CD14-positive monocyte (primary cell): Measurements from ENCODE around the gene LUZP2. TPM values are rescaled to one million over a fixed set of nuclear protein-coding genes. Genes with fewer than 3 reads are reported as not detected.

Experiments
- DNase-seq, 3 donors: peaks; one replicate each; pipeline ENCODE4 v3.0.0-alpha.2; 2011 to 2022
- H2AFZ ChIP-seq: 2 replicates; pipeline ENCODE4 v1.6.0; 2012; ENCODE audit warnings: mild to moderate bottlenecking, low read depth, low read length, inconsistent platforms; ENCODE audit not compliant: insufficient read depth, poor library complexity, severe bottlenecking
- H3K27ac ChIP-seq, 2 donors: 1 replicate in 1 of 2; 2 replicates in 1 of 2; pipeline ENCODE4 v1.5.1; 2012 to 2013; ENCODE audit warnings: low read length in 2 of 2, control low read depth in 1 of 2, inconsistent platforms in 1 of 2, low read depth in 1 of 2, mild to moderate bottlenecking in 1 of 2
- H3K27me3 ChIP-seq, 2 donors: one replicate each; pipeline versions ENCODE4 v1.6.0 to v1.6.1; 2011 to 2013; ENCODE audit warnings: low read length in 2 of 2; ENCODE audit not compliant: control insufficient read depth in 2 of 2, insufficient read depth in 2 of 2
- H3K36me3 ChIP-seq, 2 donors: replicated peaks in 1 of 2; 1 replicate in 1 of 2; 2 replicates in 1 of 2; pipeline versions ENCODE4 v1.5.1 to v1.6.1; 2012 to 2013; ENCODE audit warnings: low read length in 2 of 2, control low read depth in 1 of 2, inconsistent platforms in 1 of 2, mild to moderate bottlenecking in 1 of 2; ENCODE audit not compliant: insufficient read depth in 2 of 2, control insufficient read depth in 1 of 2
- H3K4me1 ChIP-seq, 2 donors: 1 replicate in 1 of 2; 2 replicates in 1 of 2; pipeline versions ENCODE4 v1.5.1 to v1.6.1; 2012 to 2013; ENCODE audit warnings: low read length in 2 of 2, control low read depth in 1 of 2, inconsistent platforms in 1 of 2, mild to moderate bottlenecking in 1 of 2, moderate library complexity in 1 of 2; ENCODE audit not compliant: insufficient read depth in 2 of 2, control insufficient read depth in 1 of 2
- H3K4me2 ChIP-seq: replicated peaks from 2 replicates; pipeline ENCODE3; 2012; ENCODE audit warnings: low read length, moderate library complexity, mild to moderate bottlenecking; ENCODE audit not compliant: poor library complexity, severe bottlenecking; ENCODE audit errors: extremely low read depth
- H3K4me3 ChIP-seq, 3 experiments: fragments of 200-600 bp in 1 of 3; sonication (generic) in 1 of 3; replicated peaks in 1 of 3; 1 replicate in 2 of 3; 2 replicates in 1 of 3; pipeline ENCODE4 v1.5.1; 2011 to 2013; ENCODE audit warnings: low read length in 3 of 3, mild to moderate bottlenecking in 3 of 3, control low read depth in 2 of 3, low read depth in 2 of 3, inconsistent platforms in 1 of 3, moderate library complexity in 1 of 3
- H3K79me2 ChIP-seq: 2 replicates; pipeline ENCODE4 v1.6.0; 2012; ENCODE audit warnings: mild to moderate bottlenecking, control low read depth, inconsistent platforms, low read length, moderate library complexity; ENCODE audit not compliant: insufficient read depth
- H3K9ac ChIP-seq: 2 replicates; pipeline ENCODE4 v1.6.0; 2017; ENCODE audit warnings: low read length, mild to moderate bottlenecking; ENCODE audit not compliant: insufficient read depth, poor library complexity, severe bottlenecking
- H3K9me3 ChIP-seq, 2 donors: replicated peaks in 1 of 2; 1 replicate in 1 of 2; 2 replicates in 1 of 2; pipeline versions ENCODE4 v1.5.1 to v1.6.1; 2012 to 2013; ENCODE audit warnings: low read length in 2 of 2, control low read depth in 1 of 2; ENCODE audit not compliant: control insufficient read depth in 1 of 2, insufficient read depth in 1 of 2
- H4K20me1 ChIP-seq: 2 replicates; pipeline ENCODE4 v1.6.0; 2012; ENCODE audit warnings: mild to moderate bottlenecking, low read length, control low read depth, moderate library complexity; ENCODE audit not compliant: insufficient read depth
- H3K27ac Mint-ChIP-seq, 7 donors: one replicate each; pipeline ENCODE4 v1.8.0; 2020; ENCODE audit warnings: mild to moderate bottlenecking in 7 of 7, mixed read lengths in 7 of 7, moderate library complexity in 6 of 7, inconsistent platforms in 2 of 7
- H3K27me3 Mint-ChIP-seq, 3 donors: one replicate each; pipeline ENCODE4 v1.8.0; 2021 to 2022; ENCODE audit warnings: low read depth in 3 of 3, mild to moderate bottlenecking in 3 of 3, mixed read lengths in 3 of 3, moderate library complexity in 3 of 3, inconsistent platforms in 1 of 3
- H3K36me3 Mint-ChIP-seq, 2 donors: one replicate each; pipeline ENCODE4 v1.8.0; 2020; ENCODE audit warnings: mixed read lengths in 2 of 2, inconsistent platforms in 1 of 2, mild to moderate bottlenecking in 1 of 2
- H3K4me1 Mint-ChIP-seq: one replicate; pipeline ENCODE4 v1.8.0; 2020; ENCODE audit warnings: mild to moderate bottlenecking, mixed read lengths
- H3K4me3 Mint-ChIP-seq, 2 donors: one replicate each; pipeline ENCODE4 v1.8.0; 2020; ENCODE audit warnings: mild to moderate bottlenecking in 2 of 2, mixed read lengths in 2 of 2, moderate library complexity in 1 of 2
- H3K9me3 Mint-ChIP-seq, 7 donors: one replicate each; pipeline ENCODE4 v1.8.0; 2020 to 2022; ENCODE audit warnings: mixed read lengths in 7 of 7, mild to moderate bottlenecking in 6 of 7, moderate library complexity in 6 of 7, inconsistent platforms in 2 of 7
- CTCF ChIP-seq: fragments of 200-600 bp; IDR thresholded peaks from one replicate; pipeline ENCODE4 v1.8.0; 2022; ENCODE audit warnings: antibody characterized with exemption, mild to moderate bottlenecking
- WGBS: methylation state at CpG from one replicate; pipeline ENCODE4 v1.1.5; 2013; ENCODE audit warnings: missing lambda C conversion rate; ENCODE audit not compliant: insufficient coverage; 5-methylcytosine and 5-hydroxymethylcytosine counted together
- intact Hi-C, 2 donors: fragments of 100-400 bp; cut with micrococcal nuclease; formaldehyde crosslinking; loops; one replicate each; pipeline versions ENCODE4 v1.15.0 to v1.15.1; 2023
- polyA plus RNA-seq, 3 donors: library from polyadenylated mRNA; depleted of rRNA in 1 of 3; unstranded in 2 of 3; stranded (reverse) in 1 of 3; fragments of 300-500 nt in 2 of 3; fragments of >200 nt in 1 of 3; fragmentation: Illumina TruSeq in 2 of 3; gene quantifications; 1 replicate in 2 of 3; 2 replicates in 1 of 3; pipeline ENCODE4 v1.2.3, GENCODE V29; 2012 to 2021

Gene LUZP2
- polyA plus RNA-seq, 3 donors: not detected

GRCh38 chr11:24531528-24531927, 34.7 kb downstream of the LUZP2 start:
- no peaks in the 10 kb centered on the region for H3K4me1 ChIP-seq
- no peaks in the 10 kb centered on the region for H3K4me1 Mint-ChIP-seq
- no peaks in the 10 kb centered on the region for H3K36me3 Mint-ChIP-seq
- no peak overlapping the region for H3K4me3 ChIP-seq
- no peaks in the 10 kb centered on the region for H4K20me1 ChIP-seq
- intact Hi-C loops: no loop called here
- H3K9me3 Mint-ChIP-seq: no peaks in the 10 kb centered on the region
- H2AFZ ChIP-seq: no peak overlapping the region
- no peak overlapping the region for H3K4me2 ChIP-seq
- no peaks in the 10 kb centered on the region for H3K36me3 ChIP-seq
- no peaks in the 10 kb centered on the region for H3K27me3 Mint-ChIP-seq
- H3K79me2 ChIP-seq: no peaks in the 10 kb centered on the region
- H3K27me3 ChIP-seq: no peaks in the 10 kb centered on the region
- 69% methylated on average over 2 of the region's 3 CpGs for WGBS
- H3K9me3 ChIP-seq: no peaks in the 10 kb centered on the region
- no peak overlapping the region for H3K27ac Mint-ChIP-seq
- no peak for DNase-seq
- no peak overlapping the region for H3K27ac ChIP-seq
- no peak overlapping the region for H3K4me3 Mint-ChIP-seq
- no peak for TF ChIP-seq CTCF
- no peak overlapping the region for H3K9ac ChIP-seq

GRCh38 chr11:24543771-24544170, 46.9 kb downstream of the LUZP2 start:
- Mint-ChIP-seq H3K4me3 (no peak overlapping the region), H3K27me3 (peaks cover 0 to 2% (median 0%) of the 10 kb centered on the region in 3 donors), H3K36me3 (no peaks in the 10 kb centered on the region), H3K9me3 (peaks cover 0 to 5% (median 0%) of the 10 kb centered on the region in 7 donors), H3K4me1 (no peaks in the 10 kb centered on the region), H3K27ac (no peak overlapping the region)
- no peaks in the 10 kb centered on the region for H3K4me1 ChIP-seq
- DNase-seq: no peak
- 100% methylated on average over 2 of the region's 3 CpGs for WGBS
- H3K4me3 ChIP-seq: no peak overlapping the region
- no peak overlapping the region for H3K27ac ChIP-seq
- H3K4me2 ChIP-seq: no peak overlapping the region
- no peak for TF ChIP-seq CTCF
- H3K79me2 ChIP-seq: no peaks in the 10 kb centered on the region
- H3K9me3 ChIP-seq: no peaks in the 10 kb centered on the region
- no peaks in the 10 kb centered on the region for H4K20me1 ChIP-seq
- intact Hi-C loops: no loop called here
- no peak overlapping the region for H3K9ac ChIP-seq
- H3K27me3 ChIP-seq: no peaks in the 10 kb centered on the region
- no peak overlapping the region for H2AFZ ChIP-seq
- H3K36me3 ChIP-seq: no peaks in the 10 kb centered on the region
